Ectodermal cell (in vitro differentiated cells): Measurements from ENCODE around the gene RASL10B. TPM values are rescaled to one million over a fixed set of nuclear protein-coding genes. Genes with fewer than 3 reads are reported as not detected.

Source experiments
- H3K27ac ChIP-seq: 2 replicates; pipeline ENCODE4 v1.7.0; 2013; ENCODE audit warnings: mild to moderate bottlenecking, low read depth, low read length; ENCODE audit not compliant: insufficient read depth, poor library complexity, severe bottlenecking
- H3K27me3 ChIP-seq: 2 replicates; pipeline ENCODE4 v1.7.0; 2013; ENCODE audit warnings: mild to moderate bottlenecking, low read length; ENCODE audit not compliant: insufficient read depth, control insufficient read depth, poor library complexity, severe bottlenecking
- H3K36me3 ChIP-seq: one replicate; pipeline ENCODE4 v1.7.0; 2013; ENCODE audit warnings: low read length; ENCODE audit not compliant: control insufficient read depth, insufficient read depth
- H3K4me1 ChIP-seq: one replicate; pipeline ENCODE4 v1.7.0; 2013; ENCODE audit warnings: low read length; ENCODE audit not compliant: control insufficient read depth, insufficient read depth
- H3K4me3 ChIP-seq: 2 replicates; pipeline ENCODE4 v1.7.0; 2013; ENCODE audit warnings: low read depth, low read length, control low read depth; ENCODE audit not compliant: insufficient read depth
- H3K9me3 ChIP-seq: 2 replicates; pipeline ENCODE4 v1.7.0; 2013; ENCODE audit warnings: mild to moderate bottlenecking, low read length, moderate library complexity; ENCODE audit not compliant: control insufficient read depth
- WGBS, 2 experiments: methylation state at CpG; one replicate each; pipeline ENCODE4 v1.1.7; 2013; ENCODE audit warnings: missing lambda C conversion rate in 2 of 2; 5-methylcytosine and 5-hydroxymethylcytosine counted together
- polyA plus RNA-seq, 4 experiments: library from polyadenylated mRNA; stranded (reverse); fragments of 50-300 nt; gene quantifications; one replicate each; pipeline ENCODE4 v1.2.3, GENCODE V29; 2013

The RASL10B gene, protein sequence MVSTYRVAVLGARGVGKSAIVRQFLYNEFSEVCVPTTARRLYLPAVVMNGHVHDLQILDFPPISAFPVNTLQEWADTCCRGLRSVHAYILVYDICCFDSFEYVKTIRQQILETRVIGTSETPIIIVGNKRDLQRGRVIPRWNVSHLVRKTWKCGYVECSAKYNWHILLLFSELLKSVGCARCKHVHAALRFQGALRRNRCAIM
- polyA plus RNA-seq (2013, experiment 1 of 4): 33.2 TPM
- 32.1 TPM for polyA plus RNA-seq (2013, experiment 2 of 4)
- 22.7 TPM for polyA plus RNA-seq (2013, experiment 3 of 4)
- 25.0 TPM for polyA plus RNA-seq (2013, experiment 4 of 4)

GRCh38 chr17:35731239-35731916 lies at the start of gene RASL10B:
Gene RASL10B, plus strand, starts transcription at chr17:35731639. Its CDS starts 3,546 bp downstream, at chr17:35735185.
- Histone ChIP-seq H3K27me3 (no peaks in the 10 kb centered on the region), H3K4me1 (peaks cover 35% of the 10 kb centered on the region), H3K9me3 (no peaks in the 10 kb centered on the region), H3K27ac (no peak within 1 kb of the TSS), H3K36me3 (no peaks in the 10 kb centered on the region), H3K4me3 (peak within 1 kb of the TSS; percentile 71)
- 4% methylated on average over 31 to 44 of the region's 44 CpGs for WGBS, 2 experiments

GRCh38 chr17:35683591-35683990 lies 47.8 kb upstream of the RASL10B start:
- peaks cover 12% of the 10 kb centered on the region for H3K36me3 ChIP-seq
- no peak overlapping the region for H3K4me3 ChIP-seq
- H3K27ac ChIP-seq: no peak overlapping the region
- 89 to 94% methylated on average over 4 of the region's 4 CpGs for WGBS, 2 experiments
- H3K27me3 ChIP-seq: no peaks in the 10 kb centered on the region
- H3K4me1 ChIP-seq: peaks cover 6% of the 10 kb centered on the region
- H3K9me3 ChIP-seq: no peaks in the 10 kb centered on the region

DNA sequence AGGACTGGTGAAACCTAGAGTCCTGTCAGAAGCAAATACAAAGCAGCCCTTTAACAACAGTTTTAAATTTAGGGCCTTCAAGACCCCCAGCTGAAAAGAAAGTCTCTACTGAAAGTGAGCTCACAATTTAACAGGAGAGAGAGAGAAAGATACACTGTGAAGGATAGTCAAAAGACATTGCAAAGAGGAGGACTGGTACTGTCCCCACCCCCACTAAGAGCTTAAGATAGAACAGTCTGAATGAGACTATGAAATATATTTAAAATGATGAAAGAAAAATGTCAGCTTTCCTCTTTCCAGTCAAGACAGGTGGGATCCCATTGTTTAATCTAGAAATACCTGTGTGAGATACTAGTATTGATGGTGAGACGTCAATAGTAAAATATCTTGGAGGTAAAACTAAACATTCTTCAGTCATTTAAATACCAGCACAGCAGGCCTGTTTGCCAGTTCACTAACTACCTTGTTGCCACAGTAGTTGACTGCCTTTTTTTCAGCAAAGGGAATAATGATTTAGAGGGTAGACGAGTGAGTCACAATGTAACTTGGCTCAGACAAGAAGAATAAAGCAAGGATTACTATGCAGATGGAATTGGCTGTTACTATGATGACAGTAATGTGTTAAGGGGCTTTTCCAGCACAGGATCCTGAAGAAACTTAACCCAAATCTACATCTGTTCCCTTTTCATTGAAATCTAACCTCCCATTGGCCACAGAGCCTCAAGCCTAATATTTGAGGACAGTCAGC lies 47.2 kb upstream of the RASL10B start:
- Histone ChIP-seq H3K36me3 (peaks cover 12% of the 10 kb centered on the region), H3K4me3 (no peak overlapping the region), H3K9me3 (no peaks in the 10 kb centered on the region), H3K27me3 (no peaks in the 10 kb centered on the region), H3K27ac (no peak overlapping the region), H3K4me1 (peaks cover 6% of the 10 kb centered on the region)
- 4 to 17% methylated on average over 1 to 2 of the region's 2 CpGs for WGBS, 2 experiments

- no peaks in the 10 kb centered on the region for H3K4me1 ChIP-seq
- H3K27ac ChIP-seq: no peak overlapping the region
- H3K36me3 ChIP-seq: peaks cover 5% of the 10 kb centered on the region
- no peaks in the 10 kb centered on the region for H3K9me3 ChIP-seq
- H3K27me3 ChIP-seq: no peaks in the 10 kb centered on the region
- 96% methylated on average over 7 of the region's 7 CpGs for WGBS, 2 experiments
- no peak overlapping the region for H3K4me3 ChIP-seq
Measured at GRCh38 chr17:35692512-35693210, 38.8 kb upstream of the RASL10B start.

DNA sequence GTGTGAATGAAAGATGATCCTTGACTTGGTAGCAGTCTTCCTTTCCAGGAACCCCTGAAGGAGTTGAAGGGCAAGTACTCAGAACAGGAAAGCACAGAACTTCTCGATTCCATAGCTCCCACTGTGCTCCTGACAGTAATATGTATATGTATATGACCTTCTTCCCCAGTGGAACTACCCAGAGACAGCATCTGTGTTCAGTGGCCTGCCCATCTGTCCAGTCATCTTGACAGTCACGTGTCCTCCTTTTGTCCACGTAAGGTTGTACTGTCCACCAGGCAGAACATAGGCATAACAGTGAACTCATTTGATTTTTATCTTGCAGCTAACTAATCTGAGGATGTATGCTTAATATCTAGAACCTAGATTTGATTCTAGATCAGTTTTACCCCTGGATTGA lies 37.8 kb upstream of the RASL10B start:
- Histone ChIP-seq H3K36me3 (peaks cover 5% of the 10 kb centered on the region), H3K9me3 (no peaks in the 10 kb centered on the region), H3K27ac (no peak overlapping the region), H3K4me3 (no peak overlapping the region), H3K4me1 (no peaks in the 10 kb centered on the region), H3K27me3 (no peaks in the 10 kb centered on the region)
- WGBS, 2 experiments: 88 to 97% methylated on average over 3 of the region's 3 CpGs

GRCh38 chr17:35694906-35695305 lies 36.5 kb upstream of the RASL10B start:
- Histone ChIP-seq H3K27ac (no peak overlapping the region), H3K4me3 (no peak overlapping the region), H3K9me3 (no peaks in the 10 kb centered on the region), H3K36me3 (no peaks in the 10 kb centered on the region), H3K27me3 (no peaks in the 10 kb centered on the region), H3K4me1 (no peaks in the 10 kb centered on the region)
- WGBS, 2 experiments: 91 to 96% methylated on average over 2 of the region's 2 CpGs

- WGBS, 2 experiments: 88 to 96% methylated on average over 2 of the region's 2 CpGs
- Histone ChIP-seq H3K9me3 (no peaks in the 10 kb centered on the region), H3K27ac (no peak overlapping the region), H3K36me3 (no peaks in the 10 kb centered on the region), H3K4me3 (no peak overlapping the region), H3K4me1 (no peaks in the 10 kb centered on the region), H3K27me3 (no peaks in the 10 kb centered on the region)
Measured at GRCh38 chr17:35695613-35696012, 35.8 kb upstream of the RASL10B start.

DNA sequence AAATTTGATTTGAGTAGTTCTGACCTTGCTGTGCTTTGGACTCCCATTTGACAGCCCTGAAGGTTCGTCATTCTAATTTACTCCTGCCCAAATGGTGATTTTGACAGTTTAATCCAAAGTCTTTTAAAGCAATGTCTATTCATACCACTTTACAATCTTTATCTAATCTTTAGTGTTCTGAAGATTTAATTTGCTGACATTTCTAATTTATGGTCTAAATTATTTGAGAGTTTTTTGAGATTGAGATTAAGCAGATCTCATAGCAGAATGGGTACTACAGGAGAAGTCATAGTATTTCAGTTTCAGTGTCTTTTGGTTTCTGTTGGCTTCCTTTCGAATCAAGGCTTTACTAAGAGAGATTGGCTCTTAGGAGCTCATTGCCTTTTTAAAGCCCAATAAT lies 32.6 kb upstream of the RASL10B start:
- WGBS, 2 experiments: 92 to 97% methylated on average over 2 of the region's 2 CpGs
- no peaks in the 10 kb centered on the region for H3K9me3 ChIP-seq
- no peak overlapping the region for H3K4me3 ChIP-seq
- H3K27me3 ChIP-seq: no peaks in the 10 kb centered on the region
- H3K27ac ChIP-seq: no peak overlapping the region
- no peaks in the 10 kb centered on the region for H3K4me1 ChIP-seq
- H3K36me3 ChIP-seq: no peaks in the 10 kb centered on the region

DNA sequence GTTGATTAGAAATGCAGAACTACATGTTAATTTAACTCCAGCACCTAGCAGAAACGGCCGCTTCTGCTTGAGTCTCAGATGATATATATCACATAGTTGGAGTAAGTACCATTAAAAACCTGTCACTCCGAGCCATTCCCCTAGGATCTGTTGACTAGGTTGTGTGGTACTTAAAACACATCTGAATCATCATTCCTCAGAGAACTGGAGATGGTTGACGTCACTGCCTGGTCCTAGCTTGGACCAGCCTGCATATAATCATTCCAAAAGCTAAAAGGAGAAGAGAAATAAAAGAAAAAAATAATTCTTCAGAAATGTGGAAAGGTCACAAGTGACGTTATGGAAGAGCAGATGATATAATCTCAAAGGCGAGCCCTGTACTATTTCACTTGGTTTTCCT lies 31.3 kb upstream of the RASL10B start:
- 96 to 98% methylated on average over 5 to 6 of the region's 6 CpGs for WGBS, 2 experiments
- no peaks in the 10 kb centered on the region for H3K9me3 ChIP-seq

GRCh38 chr17:35701491-35701890 lies 29.9 kb upstream of the RASL10B start:
- H3K27me3 ChIP-seq: no peaks in the 10 kb centered on the region
- no peak overlapping the region for H3K4me3 ChIP-seq
- no peaks in the 10 kb centered on the region for H3K4me1 ChIP-seq
- no peaks in the 10 kb centered on the region for H3K36me3 ChIP-seq
- no peaks in the 10 kb centered on the region for H3K9me3 ChIP-seq
- H3K27ac ChIP-seq: no peak overlapping the region
- WGBS, 2 experiments: 95 to 96% methylated on average over 5 of the region's 5 CpGs

More for the DNA sequence above, 31.3 kb upstream of the RASL10B start:
- H3K36me3 ChIP-seq: no peaks in the 10 kb centered on the region
- H3K27ac ChIP-seq: no peak overlapping the region
- H3K27me3 ChIP-seq: no peaks in the 10 kb centered on the region
- H3K4me3 ChIP-seq: no peak overlapping the region
- no peaks in the 10 kb centered on the region for H3K4me1 ChIP-seq
